ENCODE measurements around the gene DHRSX.

The DHRSX gene

GRCh38 chrX:2226906-2227656 lies 273.7 kb downstream of the DHRSX start:
- Histone ChIP-seq H3K27ac (no peak overlapping the region), H3K4me2 (no peak overlapping the region), H3K9ac (no peak overlapping the region), H3K4me1 (ENCODE audit: low read depth, poor library complexity, severe bottlenecking) (no peaks in the 10 kb centered on the region), H3K36me3 (ENCODE audit: insufficient read depth) (no peaks in the 10 kb centered on the region), H3K4me3 (IDR thresholded peaks at IDR 0.05; ENCODE audit: insufficient read depth, low read depth, low read length) (no peak overlapping the region), H2AFZ (ENCODE audit: low read depth) (no peak overlapping the region), H3K27me3 (ENCODE audit: insufficient read depth, low read depth) (no peaks in the 10 kb centered on the region), H4K20me1 (ENCODE audit: insufficient read depth) (no peaks in the 10 kb centered on the region), H3K79me2 (ENCODE audit: insufficient read depth, low read depth) (no peaks in the 10 kb centered on the region)
- TF ChIP-seq, protein P1, sequence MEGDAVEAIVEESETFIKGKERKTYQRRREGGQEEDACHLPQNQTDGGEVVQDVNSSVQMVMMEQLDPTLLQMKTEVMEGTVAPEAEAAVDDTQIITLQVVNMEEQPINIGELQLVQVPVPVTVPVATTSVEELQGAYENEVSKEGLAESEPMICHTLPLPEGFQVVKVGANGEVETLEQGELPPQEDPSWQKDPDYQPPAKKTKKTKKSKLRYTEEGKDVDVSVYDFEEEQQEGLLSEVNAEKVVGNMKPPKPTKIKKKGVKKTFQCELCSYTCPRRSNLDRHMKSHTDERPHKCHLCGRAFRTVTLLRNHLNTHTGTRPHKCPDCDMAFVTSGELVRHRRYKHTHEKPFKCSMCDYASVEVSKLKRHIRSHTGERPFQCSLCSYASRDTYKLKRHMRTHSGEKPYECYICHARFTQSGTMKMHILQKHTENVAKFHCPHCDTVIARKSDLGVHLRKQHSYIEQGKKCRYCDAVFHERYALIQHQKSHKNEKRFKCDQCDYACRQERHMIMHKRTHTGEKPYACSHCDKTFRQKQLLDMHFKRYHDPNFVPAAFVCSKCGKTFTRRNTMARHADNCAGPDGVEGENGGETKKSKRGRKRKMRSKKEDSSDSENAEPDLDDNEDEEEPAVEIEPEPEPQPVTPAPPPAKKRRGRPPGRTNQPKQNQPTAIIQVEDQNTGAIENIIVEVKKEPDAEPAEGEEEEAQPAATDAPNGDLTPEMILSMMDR (conservative IDR thresholded peaks at IDR 0.05; ENCODE audit: low read depth, low read length), result no peak

GRCh38 chrX:2226182-2226581 lies 274.6 kb downstream of the DHRSX start:
- H2AFZ ChIP-seq (ENCODE audit: low read depth), result no peak overlapping the region
- H3K9ac ChIP-seq, result no peak overlapping the region
- H3K4me1 ChIP-seq (ENCODE audit: low read depth, poor library complexity, severe bottlenecking), result no peaks in the 10 kb centered on the region
- TF ChIP-seq, protein P1 (conservative IDR thresholded peaks at IDR 0.05; ENCODE audit: low read depth, low read length), result no peak
- H3K79me2 ChIP-seq (ENCODE audit: insufficient read depth, low read depth), result no peaks in the 10 kb centered on the region
- no peak overlapping the region for H3K4me2 ChIP-seq
- no peaks in the 10 kb centered on the region for H3K36me3 ChIP-seq (ENCODE audit: insufficient read depth)
- H3K27ac ChIP-seq, result no peak overlapping the region
- H3K4me3 ChIP-seq (IDR thresholded peaks at IDR 0.05; ENCODE audit: insufficient read depth, low read depth, low read length), result no peak overlapping the region
- no peaks in the 10 kb centered on the region for H4K20me1 ChIP-seq (ENCODE audit: insufficient read depth)
- H3K27me3 ChIP-seq (ENCODE audit: insufficient read depth, low read depth), result no peaks in the 10 kb centered on the region

DNA sequence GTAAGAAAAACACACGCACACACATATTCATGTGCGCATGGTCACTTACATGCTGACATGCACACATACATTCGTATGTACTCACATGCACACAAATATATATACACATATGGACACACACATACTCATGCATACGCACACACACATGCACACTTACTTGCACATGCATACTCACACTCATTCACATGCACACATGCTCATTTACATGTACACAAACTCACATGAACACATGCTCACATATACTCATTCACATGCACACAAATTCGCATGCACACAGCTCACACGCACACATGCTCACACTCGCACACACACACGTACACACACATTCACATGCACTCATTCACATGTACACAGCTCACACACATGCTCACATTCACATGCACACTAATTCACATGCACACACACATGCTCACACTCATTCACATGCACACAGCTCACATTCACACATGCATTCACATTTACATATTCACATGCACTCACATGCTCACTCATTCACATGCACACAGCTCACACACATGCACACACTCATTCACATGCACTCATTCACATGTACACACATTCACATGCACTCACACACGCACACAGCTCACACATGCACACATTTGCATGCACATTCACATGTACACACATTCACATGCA lies 276.1 kb downstream of the DHRSX start:
- no peaks in the 10 kb centered on the region for H3K79me2 ChIP-seq (ENCODE audit: insufficient read depth, low read depth)
- no peaks in the 10 kb centered on the region for H3K4me1 ChIP-seq (ENCODE audit: low read depth, poor library complexity, severe bottlenecking)
- no peak overlapping the region for H3K4me3 ChIP-seq (IDR thresholded peaks at IDR 0.05; ENCODE audit: insufficient read depth, low read depth, low read length)
- H3K27me3 ChIP-seq (ENCODE audit: insufficient read depth, low read depth), result no peaks in the 10 kb centered on the region
- H2AFZ ChIP-seq (ENCODE audit: low read depth), result no peak overlapping the region
- no peaks in the 10 kb centered on the region for H4K20me1 ChIP-seq (ENCODE audit: insufficient read depth)
- no peak overlapping the region for H3K4me2 ChIP-seq
- no peaks in the 10 kb centered on the region for H3K36me3 ChIP-seq (ENCODE audit: insufficient read depth)
- TF ChIP-seq, protein P1 (conservative IDR thresholded peaks at IDR 0.05; ENCODE audit: low read depth, low read length), result no peak
- H3K27ac ChIP-seq, result no peak overlapping the region
- H3K9ac ChIP-seq, result no peak overlapping the region

GRCh38 chrX:2224161-2224560 lies 276.6 kb downstream of the DHRSX start:
- H3K36me3 ChIP-seq (ENCODE audit: insufficient read depth), result no peaks in the 10 kb centered on the region
- H3K79me2 ChIP-seq (ENCODE audit: insufficient read depth, low read depth), result no peaks in the 10 kb centered on the region
- no peaks in the 10 kb centered on the region for H3K4me1 ChIP-seq (ENCODE audit: low read depth, poor library complexity, severe bottlenecking)
- H3K4me3 ChIP-seq (IDR thresholded peaks at IDR 0.05; ENCODE audit: insufficient read depth, low read depth, low read length), result no peak overlapping the region
- H4K20me1 ChIP-seq (ENCODE audit: insufficient read depth), result no peaks in the 10 kb centered on the region
- no peaks in the 10 kb centered on the region for H3K27me3 ChIP-seq (ENCODE audit: insufficient read depth, low read depth)
- no peak overlapping the region for H2AFZ ChIP-seq (ENCODE audit: low read depth)
- no peak overlapping the region for H3K4me2 ChIP-seq
- TF ChIP-seq, protein P1 (conservative IDR thresholded peaks at IDR 0.05; ENCODE audit: low read depth, low read length), result no peak
- H3K27ac ChIP-seq, result no peak overlapping the region
- no peak overlapping the region for H3K9ac ChIP-seq
